Liver (tissue), 9 donors: ENCODE results near the gene FNIP1. TPM values are rescaled to one million over a fixed set of nuclear protein-coding genes. Genes with fewer than 3 reads are reported as not detected.

ENCODE experiments used
- DNase-seq: peaks from one replicate; pipeline ENCODE4 v3.0.0-alpha.2; 2017; ENCODE audit warnings: low spot score
- H3K27ac ChIP-seq, 2 donors: one replicate each; pipeline ENCODE4 v1.7.0; 2013; ENCODE audit warnings: inconsistent platforms in 2 of 2, low read length in 2 of 2, control low read depth in 1 of 2, low read depth in 1 of 2, mild to moderate bottlenecking in 1 of 2
- H3K27me3 ChIP-seq, 4 donors: one replicate each; pipeline versions ENCODE4 v1.6.1 to v1.7.0; 2013; ENCODE audit warnings: low read length in 3 of 4, inconsistent platforms in 1 of 4, mild to moderate bottlenecking in 1 of 4, moderate library complexity in 1 of 4; ENCODE audit not compliant: control insufficient read depth in 4 of 4, insufficient read depth in 4 of 4
- H3K36me3 ChIP-seq, 4 donors: one replicate each; pipeline versions ENCODE4 v1.6.1 to v1.7.0; 2013; ENCODE audit warnings: low read length in 3 of 4, mild to moderate bottlenecking in 3 of 4, low read depth in 1 of 4, moderate library complexity in 1 of 4; ENCODE audit not compliant: control insufficient read depth in 4 of 4, insufficient read depth in 3 of 4
- H3K4me1 ChIP-seq, 4 donors: one replicate each; pipeline versions ENCODE4 v1.6.1 to v1.7.0; 2013; ENCODE audit warnings: low read length in 3 of 4, mild to moderate bottlenecking in 3 of 4, moderate library complexity in 1 of 4; ENCODE audit not compliant: control insufficient read depth in 4 of 4, insufficient read depth in 4 of 4
- H3K4me3 ChIP-seq, 3 donors: one replicate each; pipeline versions ENCODE4 v1.6.1 to v1.7.0; 2013; ENCODE audit warnings: low read length in 3 of 3, control low read depth in 1 of 3, low read depth in 1 of 3, mild to moderate bottlenecking in 1 of 3
- H3K9ac ChIP-seq, 2 donors: one replicate each; pipeline ENCODE4 v1.7.0; 2013; ENCODE audit warnings: low read length in 2 of 2, mild to moderate bottlenecking in 2 of 2, moderate library complexity in 2 of 2, control low read depth in 1 of 2, low read depth in 1 of 2
- H3K9me3 ChIP-seq, 4 donors: one replicate each; pipeline versions ENCODE4 v1.6.1 to v1.7.0; 2013; ENCODE audit warnings: low read length in 3 of 4; ENCODE audit not compliant: control insufficient read depth in 4 of 4
- EGR1 ChIP-seq, 2 donors: IDR thresholded peaks; 2 replicates each; pipeline ENCODE4 v1.6.1; 2016 to 2018; ENCODE audit warnings: antibody characterized with exemption in 2 of 2, low read depth in 2 of 2
- FOXA1 ChIP-seq: IDR thresholded peaks from 2 replicates; pipeline ENCODE4 v1.6.1; 2016; ENCODE audit warnings: antibody characterized with exemption
- FOXA2 ChIP-seq: IDR thresholded peaks from 2 replicates; pipeline ENCODE4 v1.6.1; 2016; ENCODE audit warnings: antibody characterized with exemption
- GABPA ChIP-seq, 2 donors: IDR thresholded peaks in 1 of 2; conservative IDR thresholded peaks in 1 of 2; 2 replicates each; pipeline ENCODE4 v1.6.1; 2016; ENCODE audit warnings: antibody characterized with exemption in 2 of 2, mild to moderate bottlenecking in 1 of 2, moderate library complexity in 1 of 2
- HNF4A ChIP-seq, 2 donors: conservative IDR thresholded peaks; 2 replicates each; pipeline ENCODE4 v1.6.1; 2016; ENCODE audit warnings: antibody characterized with exemption in 2 of 2, mild to moderate bottlenecking in 2 of 2
- HNF4G ChIP-seq: IDR thresholded peaks from 2 replicates; pipeline ENCODE4 v1.6.1; 2016; ENCODE audit warnings: antibody characterized with exemption
- NR2F2 ChIP-seq: IDR thresholded peaks from 2 replicates; pipeline ENCODE4 v1.6.1; 2016; ENCODE audit warnings: antibody characterized with exemption
- RAD21 ChIP-seq, 2 donors: IDR thresholded peaks; 2 replicates each; pipeline ENCODE4 v1.6.1; 2016; ENCODE audit warnings: antibody characterized with exemption in 2 of 2, mild to moderate bottlenecking in 2 of 2
- RXRA ChIP-seq, 2 donors: IDR thresholded peaks; 2 replicates each; pipeline ENCODE4 v1.6.1; 2017 to 2018; ENCODE audit warnings: antibody characterized with exemption in 2 of 2, mild to moderate bottlenecking in 1 of 2
- SP1 ChIP-seq: IDR thresholded peaks from 2 replicates; pipeline ENCODE4 v1.6.1; 2018; ENCODE audit warnings: antibody characterized with exemption, mild to moderate bottlenecking
- TAF1 ChIP-seq: conservative IDR thresholded peaks from 2 replicates; pipeline ENCODE4 v1.6.1; 2016; ENCODE audit warnings: antibody characterized with exemption, mild to moderate bottlenecking
- YY1 ChIP-seq: IDR thresholded peaks from 2 replicates; pipeline ENCODE4 v1.6.1; 2016; ENCODE audit warnings: antibody characterized with exemption, mild to moderate bottlenecking
- WGBS: extraction: QIAGEN DNeasy Blood & Tissue Kit; methylation state at CpG from one replicate; pipeline ENCODE4 v1.1.7; 2013; 5-methylcytosine and 5-hydroxymethylcytosine counted together
- polyA plus RNA-seq, 2 donors: library from polyadenylated mRNA; stranded (reverse) in 1 of 2; unstranded in 1 of 2; fragments of 200-250 nt in 1 of 2; fragments of >200 nt in 1 of 2; fragmentation: Nextera tagmentation in 1 of 2; extraction: Ambion mirVana in 1 of 2; gene quantifications; one replicate each; pipeline versions ENCODE4 v1.2.1 to v1.2.3, GENCODE V29; 2013 to 2015
- total RNA-seq, 2 donors: library from RNA; depleted of rRNA; stranded (reverse); fragments of >200 nt; gene quantifications; one replicate each; pipeline ENCODE4 v1.2.3, GENCODE V29; 2014
- TF ChIP-seq, protein P1 (sequence below): IDR thresholded peaks from 2 replicates; pipeline ENCODE4 v1.6.1; 2016; ENCODE audit warnings: antibody characterized with exemption
- TF ChIP-seq, protein P2 (sequence below): fragments of 150-350 bp; IDR thresholded peaks from 2 replicates; pipeline ENCODE4 v1.5.1; 2017; ENCODE audit warnings: improper control_type of control experiment, low read depth, low read length; ENCODE audit not compliant: missing input control
- TF ChIP-seq, protein P3 (sequence below): IDR thresholded peaks from 2 replicates; pipeline ENCODE4 v1.6.1; 2016; ENCODE audit warnings: antibody characterized with exemption, mild to moderate bottlenecking
- TF ChIP-seq, protein P4 (sequence below): IDR thresholded peaks from 2 replicates; pipeline ENCODE4 v1.6.1; 2016; ENCODE audit warnings: antibody characterized with exemption
- donor health status: healthy.
- donor health status: healthy.
- donor health status: healthy.
- donor health status: healthy.
- donor health status: healthy.

The FNIP1 gene
- total and polyA plus RNA-seq, 4 donors, result 3.7 to 34.0 (median 13.8) TPM

DNA sequence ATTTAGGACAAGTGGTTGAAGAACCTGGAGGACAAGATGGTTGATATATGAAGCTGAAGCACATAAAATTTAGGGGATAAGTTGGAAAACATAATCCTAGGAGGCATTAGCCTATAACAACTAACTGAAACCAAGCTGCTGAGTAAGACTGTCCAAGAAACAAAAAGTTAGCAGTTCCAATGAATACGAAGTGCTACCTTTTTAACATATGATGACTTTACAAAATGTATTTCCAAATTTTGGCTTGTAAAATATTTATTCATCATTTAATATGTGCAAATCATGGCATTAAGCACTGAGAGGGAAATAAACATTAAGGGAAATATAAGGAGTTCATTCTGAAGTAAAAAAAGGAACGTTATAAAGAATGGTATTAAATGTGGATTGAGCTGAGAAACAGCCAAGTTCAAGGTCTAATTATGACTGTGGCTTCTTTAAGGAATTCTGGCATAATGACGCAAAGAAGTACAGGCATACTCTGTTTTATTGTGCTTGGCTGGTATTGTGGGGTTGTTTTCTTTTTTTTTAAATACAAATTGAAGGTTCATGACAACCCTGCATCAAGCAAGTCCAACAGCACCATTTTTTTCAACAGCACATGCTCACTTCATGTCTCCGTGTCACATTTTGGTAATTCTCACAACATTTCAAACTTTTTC lies 169.5 kb downstream of the FNIP1 start:
- TF ChIP-seq, protein P1, sequence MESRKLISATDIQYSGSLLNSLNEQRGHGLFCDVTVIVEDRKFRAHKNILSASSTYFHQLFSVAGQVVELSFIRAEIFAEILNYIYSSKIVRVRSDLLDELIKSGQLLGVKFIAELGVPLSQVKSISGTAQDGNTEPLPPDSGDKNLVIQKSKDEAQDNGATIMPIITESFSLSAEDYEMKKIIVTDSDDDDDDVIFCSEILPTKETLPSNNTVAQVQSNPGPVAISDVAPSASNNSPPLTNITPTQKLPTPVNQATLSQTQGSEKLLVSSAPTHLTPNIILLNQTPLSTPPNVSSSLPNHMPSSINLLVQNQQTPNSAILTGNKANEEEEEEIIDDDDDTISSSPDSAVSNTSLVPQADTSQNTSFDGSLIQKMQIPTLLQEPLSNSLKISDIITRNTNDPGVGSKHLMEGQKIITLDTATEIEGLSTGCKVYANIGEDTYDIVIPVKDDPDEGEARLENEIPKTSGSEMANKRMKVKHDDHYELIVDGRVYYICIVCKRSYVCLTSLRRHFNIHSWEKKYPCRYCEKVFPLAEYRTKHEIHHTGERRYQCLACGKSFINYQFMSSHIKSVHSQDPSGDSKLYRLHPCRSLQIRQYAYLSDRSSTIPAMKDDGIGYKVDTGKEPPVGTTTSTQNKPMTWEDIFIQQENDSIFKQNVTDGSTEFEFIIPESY, result no peak
- TF ChIP-seq NR2F2, result no peak
- TF ChIP-seq HNF4G, result no peak
- no peak for TF ChIP-seq GABPA (IDR thresholded peaks at IDR 0.05 in 1 of 2, conservative IDR thresholded peaks at IDR 0.05 in 1 of 2)
- TF ChIP-seq, protein P2, sequence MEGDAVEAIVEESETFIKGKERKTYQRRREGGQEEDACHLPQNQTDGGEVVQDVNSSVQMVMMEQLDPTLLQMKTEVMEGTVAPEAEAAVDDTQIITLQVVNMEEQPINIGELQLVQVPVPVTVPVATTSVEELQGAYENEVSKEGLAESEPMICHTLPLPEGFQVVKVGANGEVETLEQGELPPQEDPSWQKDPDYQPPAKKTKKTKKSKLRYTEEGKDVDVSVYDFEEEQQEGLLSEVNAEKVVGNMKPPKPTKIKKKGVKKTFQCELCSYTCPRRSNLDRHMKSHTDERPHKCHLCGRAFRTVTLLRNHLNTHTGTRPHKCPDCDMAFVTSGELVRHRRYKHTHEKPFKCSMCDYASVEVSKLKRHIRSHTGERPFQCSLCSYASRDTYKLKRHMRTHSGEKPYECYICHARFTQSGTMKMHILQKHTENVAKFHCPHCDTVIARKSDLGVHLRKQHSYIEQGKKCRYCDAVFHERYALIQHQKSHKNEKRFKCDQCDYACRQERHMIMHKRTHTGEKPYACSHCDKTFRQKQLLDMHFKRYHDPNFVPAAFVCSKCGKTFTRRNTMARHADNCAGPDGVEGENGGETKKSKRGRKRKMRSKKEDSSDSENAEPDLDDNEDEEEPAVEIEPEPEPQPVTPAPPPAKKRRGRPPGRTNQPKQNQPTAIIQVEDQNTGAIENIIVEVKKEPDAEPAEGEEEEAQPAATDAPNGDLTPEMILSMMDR, result no peak
- no peak for TF ChIP-seq RXRA (IDR thresholded peaks at IDR 0.05)
- TF ChIP-seq SP1, result no peak
- TF ChIP-seq, protein P3, sequence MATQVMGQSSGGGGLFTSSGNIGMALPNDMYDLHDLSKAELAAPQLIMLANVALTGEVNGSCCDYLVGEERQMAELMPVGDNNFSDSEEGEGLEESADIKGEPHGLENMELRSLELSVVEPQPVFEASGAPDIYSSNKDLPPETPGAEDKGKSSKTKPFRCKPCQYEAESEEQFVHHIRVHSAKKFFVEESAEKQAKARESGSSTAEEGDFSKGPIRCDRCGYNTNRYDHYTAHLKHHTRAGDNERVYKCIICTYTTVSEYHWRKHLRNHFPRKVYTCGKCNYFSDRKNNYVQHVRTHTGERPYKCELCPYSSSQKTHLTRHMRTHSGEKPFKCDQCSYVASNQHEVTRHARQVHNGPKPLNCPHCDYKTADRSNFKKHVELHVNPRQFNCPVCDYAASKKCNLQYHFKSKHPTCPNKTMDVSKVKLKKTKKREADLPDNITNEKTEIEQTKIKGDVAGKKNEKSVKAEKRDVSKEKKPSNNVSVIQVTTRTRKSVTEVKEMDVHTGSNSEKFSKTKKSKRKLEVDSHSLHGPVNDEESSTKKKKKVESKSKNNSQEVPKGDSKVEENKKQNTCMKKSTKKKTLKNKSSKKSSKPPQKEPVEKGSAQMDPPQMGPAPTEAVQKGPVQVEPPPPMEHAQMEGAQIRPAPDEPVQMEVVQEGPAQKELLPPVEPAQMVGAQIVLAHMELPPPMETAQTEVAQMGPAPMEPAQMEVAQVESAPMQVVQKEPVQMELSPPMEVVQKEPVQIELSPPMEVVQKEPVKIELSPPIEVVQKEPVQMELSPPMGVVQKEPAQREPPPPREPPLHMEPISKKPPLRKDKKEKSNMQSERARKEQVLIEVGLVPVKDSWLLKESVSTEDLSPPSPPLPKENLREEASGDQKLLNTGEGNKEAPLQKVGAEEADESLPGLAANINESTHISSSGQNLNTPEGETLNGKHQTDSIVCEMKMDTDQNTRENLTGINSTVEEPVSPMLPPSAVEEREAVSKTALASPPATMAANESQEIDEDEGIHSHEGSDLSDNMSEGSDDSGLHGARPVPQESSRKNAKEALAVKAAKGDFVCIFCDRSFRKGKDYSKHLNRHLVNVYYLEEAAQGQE, result no peak
- no peak for TF ChIP-seq TAF1
- no peak for TF ChIP-seq EGR1 (IDR thresholded peaks at IDR 0.05; ENCODE audit: low read depth in 2 of 2)
- no peak for TF ChIP-seq RAD21 (IDR thresholded peaks at IDR 0.05)
- Histone ChIP-seq H3K9ac (no peak overlapping the region), H3K27me3 (no peaks in the 10 kb centered on the region), H3K4me1 (peaks cover 0 to 5% (median under 1%) of the 10 kb centered on the region in 4 donors), H3K9me3 (no peaks in the 10 kb centered on the region), H3K4me3 (no peak overlapping the region), H3K36me3 (peaks cover 0 to 2% (median 0%) of the 10 kb centered on the region in 4 donors), H3K27ac (no peak overlapping the region)
- WGBS, result 90% methylated on average over 4 of the region's 4 CpGs
- DNase-seq, result no peak

DNA sequence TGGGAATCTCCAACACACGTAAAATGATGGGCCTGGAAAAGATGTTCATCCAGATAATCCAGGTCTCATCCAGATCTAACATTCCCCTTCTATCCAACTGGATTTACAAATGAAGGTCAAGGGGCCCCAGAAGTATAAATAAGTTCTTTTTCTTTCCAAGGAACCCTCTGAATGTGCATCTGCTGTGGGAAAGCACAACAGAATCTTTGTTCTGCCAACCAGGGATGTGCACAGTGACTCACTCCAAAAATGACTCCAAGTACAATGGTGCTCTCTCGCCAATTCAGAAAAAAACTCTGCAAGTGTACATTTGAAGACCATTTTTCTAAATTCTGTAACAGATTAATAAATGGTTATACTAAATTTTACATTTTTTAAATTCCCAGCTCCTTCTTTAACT lies 174.2 kb downstream of the FNIP1 start:
- H3K27ac ChIP-seq, result no peak overlapping the region
- DNase-seq, result no peak
- WGBS, result 95% methylated on average over 2 of the region's 2 CpGs
- no peak for TF ChIP-seq RAD21 (IDR thresholded peaks at IDR 0.05)
- no peak for TF ChIP-seq GABPA (IDR thresholded peaks at IDR 0.05 in 1 of 2, conservative IDR thresholded peaks at IDR 0.05 in 1 of 2)
- no peak for TF ChIP-seq EGR1 (IDR thresholded peaks at IDR 0.05; ENCODE audit: low read depth in 2 of 2)
- TF ChIP-seq, protein P2, result no peak
- TF ChIP-seq SP1, result no peak
- TF ChIP-seq YY1, result no peak
- no peak for TF ChIP-seq HNF4G
- TF ChIP-seq FOXA1, result no peak
- TF ChIP-seq, protein P3, result no peak
- TF ChIP-seq RXRA (IDR thresholded peaks at IDR 0.05), result no peak
- no peak for TF ChIP-seq TAF1
- TF ChIP-seq HNF4A (conservative IDR thresholded peaks at IDR 0.05), result no peak
- TF ChIP-seq, protein P4, sequence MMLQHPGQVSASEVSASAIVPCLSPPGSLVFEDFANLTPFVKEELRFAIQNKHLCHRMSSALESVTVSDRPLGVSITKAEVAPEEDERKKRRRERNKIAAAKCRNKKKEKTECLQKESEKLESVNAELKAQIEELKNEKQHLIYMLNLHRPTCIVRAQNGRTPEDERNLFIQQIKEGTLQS, result no peak
- no peak for TF ChIP-seq FOXA2

More for the DNA sequence above, 174.2 kb downstream of the FNIP1 start:
- no peaks in the 10 kb centered on the region for H3K9me3 ChIP-seq
- H3K9ac ChIP-seq, result no peak overlapping the region
- H3K4me1 ChIP-seq, result peaks cover 0 to 13% (median 2%) of the 10 kb centered on the region in 4 donors
- H3K4me3 ChIP-seq, result no peak overlapping the region
- H3K27me3 ChIP-seq, result no peaks in the 10 kb centered on the region
- H3K36me3 ChIP-seq, result peaks cover 0 to 2% (median 0%) of the 10 kb centered on the region in 4 donors
